GM21367 (cell line): ENCODE measurements around the gene TBX20.
"Not testable (repeated sequence)": the region's sequence is repeated elsewhere in the genome, so short reads cannot be mapped to it uniquely, and the experiment has no call there.

ENCODE experiments used
- ATAC-seq: cut with Tn5 transposase; IDR thresholded peaks from one replicate; pipeline ENCODE4 v1.9.1; 2021; ENCODE audit not compliant: unreplicated experiment

The TBX20 gene

DNA sequence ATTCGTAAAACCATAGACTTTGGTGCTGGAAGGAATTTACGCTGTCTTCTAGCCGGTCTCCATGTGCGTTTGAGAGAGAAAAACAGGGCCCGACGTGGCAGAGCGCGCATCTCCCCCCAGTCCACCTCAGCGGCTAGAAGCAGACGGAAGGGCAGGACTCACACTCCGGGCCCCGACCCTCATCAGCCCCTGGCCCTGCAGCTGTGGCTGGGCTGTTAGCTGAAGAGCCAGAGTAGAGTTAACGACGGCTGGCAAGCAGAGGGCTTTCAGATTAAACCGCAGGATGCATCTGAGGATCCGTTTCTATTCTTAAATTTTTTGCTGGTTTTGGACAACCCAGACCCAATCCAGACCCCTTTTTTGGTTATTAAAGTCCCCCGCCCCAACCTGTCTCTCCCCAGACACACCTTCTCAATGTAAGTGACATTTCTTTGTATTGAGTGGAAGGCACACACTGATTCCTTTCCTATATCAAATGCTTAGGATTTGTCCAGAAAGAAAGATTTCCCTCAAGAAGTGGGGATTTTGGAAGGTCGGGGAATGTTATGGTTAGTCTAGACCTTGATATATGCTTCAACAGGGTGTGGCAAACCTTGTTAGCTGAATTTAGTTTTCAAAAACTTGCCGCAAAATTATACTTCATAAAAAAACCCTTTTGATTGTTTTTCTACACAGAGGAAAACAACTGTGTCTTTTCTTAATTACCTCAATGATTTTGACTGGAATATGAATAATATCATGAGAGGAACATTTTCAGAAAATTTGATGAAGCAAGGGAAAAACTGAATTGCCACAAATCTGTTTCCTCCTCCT is 1.7 kb upstream of the TBX20 start:
- ATAC-seq = no peak

GRCh38 chr7:35254496-35255442 is 869 bp upstream of the TBX20 start:
- ATAC-seq = no peak

GRCh38 chr7:35253460-35253709 is 515 bp downstream of the TBX20 start:
- no peak for ATAC-seq

GRCh38 chr7:35252612-35253459 is 1.1 kb downstream of the TBX20 start:
- no peak for ATAC-seq

GRCh38 chr7:35251606-35252310 is 2.1 kb downstream of the TBX20 start:
- no peak for ATAC-seq

GRCh38 chr7:35250941-35251340 is 3.0 kb downstream of the TBX20 start:
- no peak for ATAC-seq

GRCh38 chr7:35250452-35250851 is 3.4 kb downstream of the TBX20 start:
- no peak for ATAC-seq

- ATAC-seq = no peak
Observed at GRCh38 chr7:35249537-35249907, 4.4 kb downstream of the TBX20 start.

DNA sequence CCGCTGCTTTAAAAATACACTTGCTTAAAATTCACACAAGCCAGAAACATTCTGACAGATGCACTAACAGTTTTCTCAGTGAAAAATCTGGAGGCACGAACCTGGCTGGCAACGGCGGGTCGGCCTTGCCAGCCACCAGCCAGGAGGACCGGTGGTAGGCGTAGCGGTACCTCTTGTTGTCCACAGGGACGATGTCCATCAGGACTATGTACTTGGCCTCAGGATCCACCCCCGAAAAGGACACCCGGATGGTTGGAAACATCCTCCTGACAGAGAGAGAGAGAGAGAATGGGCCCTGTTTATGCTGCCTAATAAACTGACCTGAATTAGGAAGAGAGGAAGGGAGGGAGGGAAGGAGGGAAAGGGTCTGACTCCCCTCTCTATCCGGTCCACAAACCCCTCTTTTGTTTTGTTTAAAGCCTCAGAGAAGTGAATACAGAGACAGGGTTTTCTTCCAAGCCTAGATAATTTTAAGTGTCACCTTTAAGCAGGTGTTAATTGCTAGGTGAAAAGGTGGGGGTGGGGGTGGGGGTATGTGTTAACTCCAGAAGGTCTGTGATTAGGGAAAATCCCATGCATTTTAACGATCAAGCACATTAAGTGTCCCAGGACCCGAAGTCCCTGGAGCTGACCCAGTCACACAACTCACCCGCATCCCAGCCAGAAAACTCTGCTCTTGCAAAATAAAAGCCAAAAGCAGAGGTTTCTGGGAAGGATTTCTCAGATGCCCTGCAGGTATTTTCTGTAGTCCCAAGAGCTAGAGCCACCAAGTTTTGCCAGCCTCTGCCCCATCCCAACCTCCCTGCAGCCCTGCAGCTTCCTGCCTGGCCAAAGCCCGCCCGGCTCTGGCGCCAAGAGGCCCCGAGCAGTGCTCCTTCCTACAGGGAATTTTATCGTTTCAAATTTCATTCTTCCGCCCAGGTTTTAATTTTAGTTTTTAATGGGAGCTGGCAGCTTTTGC is 5.0 kb downstream of the TBX20 start:
- no peak for ATAC-seq

DNA sequence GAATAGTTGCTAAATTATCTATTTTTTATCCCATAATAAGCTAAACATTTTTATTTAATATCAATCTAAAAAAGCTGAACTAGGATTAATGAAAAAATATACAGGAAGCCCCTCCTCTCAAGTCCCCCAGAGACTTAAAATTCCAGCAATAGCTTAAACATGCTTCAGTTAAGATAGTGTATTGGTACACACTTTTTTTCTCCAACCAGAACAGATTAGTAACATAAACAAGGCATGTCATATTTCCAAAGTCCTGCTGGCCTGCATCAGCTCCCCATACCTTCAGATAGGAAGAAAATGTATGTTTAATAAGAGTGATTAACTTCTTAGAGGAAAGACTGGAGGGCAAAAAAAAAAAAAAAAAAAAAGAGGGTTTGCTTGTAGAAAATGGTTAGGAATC is 7.1 kb downstream of the TBX20 start:
- ATAC-seq = no peak

DNA sequence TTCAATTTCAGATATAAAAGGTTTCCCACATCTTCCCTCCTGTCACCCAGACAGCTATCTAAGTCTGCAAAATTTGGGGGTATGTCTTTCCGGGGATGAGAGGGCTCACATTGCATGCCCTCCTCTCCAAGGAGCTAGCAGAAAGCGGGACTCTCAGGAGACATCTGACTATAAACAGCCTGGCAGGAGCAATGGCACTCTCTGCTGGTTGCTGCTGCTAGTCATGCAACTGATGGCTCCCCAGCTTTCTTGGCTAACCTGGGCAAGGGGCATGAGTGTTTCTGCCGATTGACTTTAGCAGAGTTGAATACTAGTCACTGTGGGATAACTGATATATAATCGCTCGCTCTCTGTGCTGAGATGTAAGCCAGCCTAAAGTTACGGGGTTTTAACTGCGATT is 12.0 kb downstream of the TBX20 start:
- no peak for ATAC-seq

DNA sequence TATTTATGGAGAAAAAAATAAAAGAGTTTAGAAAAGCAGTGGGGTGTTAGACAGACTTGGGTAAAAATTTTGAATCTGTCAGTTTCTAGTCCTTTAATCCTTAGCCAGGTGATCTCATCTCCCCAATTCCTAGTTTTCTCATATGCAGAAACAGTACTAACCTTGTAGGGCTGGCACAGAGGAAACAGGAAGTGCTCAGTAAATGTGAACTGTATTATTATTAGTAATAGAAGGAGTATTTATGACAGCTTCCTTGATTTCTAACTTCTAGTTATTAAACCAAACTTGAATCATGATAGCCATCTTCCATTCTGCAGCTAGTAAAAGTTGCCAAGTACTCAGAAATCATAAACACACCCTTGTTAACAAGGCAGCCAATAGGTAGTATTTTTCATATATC is 12.5 kb downstream of the TBX20 start:
- ATAC-seq = no peak

DNA sequence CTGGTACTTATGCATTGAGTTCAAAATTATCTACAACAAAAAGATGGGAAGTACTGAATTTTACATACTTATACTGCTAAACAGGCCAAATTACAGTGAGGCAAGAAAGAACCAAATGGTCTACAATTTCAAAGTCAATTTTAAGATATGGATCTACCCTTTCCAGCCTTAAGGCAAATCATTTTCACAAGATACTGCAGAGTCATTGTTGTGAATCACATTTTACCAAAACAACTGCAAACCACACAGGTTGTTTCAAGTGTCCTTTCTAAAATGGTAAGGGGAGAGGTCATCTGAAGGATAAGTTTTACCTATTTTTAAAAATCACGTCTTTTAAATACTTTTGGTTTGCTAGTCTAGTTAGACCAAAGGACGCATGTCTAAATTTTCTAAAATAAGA is 12.9 kb downstream of the TBX20 start:
- ATAC-seq = not testable (repeated sequence)

GRCh38 chr7:35238456-35238855 is 15.4 kb downstream of the TBX20 start:
- ATAC-seq = not testable (repeated sequence)

DNA sequence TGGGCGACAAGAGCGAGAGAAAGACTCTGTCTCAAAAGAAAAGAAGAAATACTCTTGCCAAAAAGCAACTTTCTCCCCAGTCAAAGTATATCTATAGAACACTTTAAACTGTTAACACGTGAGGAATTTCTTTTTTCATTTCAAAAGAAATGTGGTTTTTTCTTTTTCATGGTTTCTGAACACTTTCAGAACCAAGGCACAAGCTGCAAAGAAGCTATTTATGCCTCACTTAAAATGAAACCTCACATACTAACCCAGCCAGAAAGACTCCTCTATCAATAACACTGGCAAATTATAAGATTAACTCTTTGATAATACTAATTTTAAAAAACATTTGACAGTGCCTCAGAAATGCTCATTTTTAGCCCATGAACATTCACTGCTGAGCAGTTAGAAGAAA is 20.9 kb downstream of the TBX20 start:
- no peak for ATAC-seq

DNA sequence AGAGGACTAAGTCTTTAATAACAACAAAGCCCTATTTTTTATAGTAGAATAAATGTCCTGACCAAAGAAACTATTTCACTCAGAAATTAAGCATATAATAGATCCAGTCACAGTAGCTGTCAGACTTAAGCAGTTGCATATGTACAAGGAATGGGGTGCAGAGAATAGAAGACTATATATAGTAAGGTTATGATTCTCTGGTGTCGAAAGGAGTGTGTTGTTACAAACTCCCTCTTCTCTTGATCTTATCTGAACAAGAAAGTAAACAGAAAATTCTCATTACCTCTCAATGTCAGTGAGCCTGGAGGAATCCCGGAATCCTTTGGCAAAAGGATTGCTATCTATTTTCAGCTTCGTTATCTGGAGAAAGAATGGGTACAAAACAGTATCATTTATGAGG is 22.7 kb downstream of the TBX20 start:
- ATAC-seq = not testable (repeated sequence)

GRCh38 chr7:35229116-35229780 is 24.7 kb downstream of the TBX20 start:
- not testable (repeated sequence) for ATAC-seq

DNA sequence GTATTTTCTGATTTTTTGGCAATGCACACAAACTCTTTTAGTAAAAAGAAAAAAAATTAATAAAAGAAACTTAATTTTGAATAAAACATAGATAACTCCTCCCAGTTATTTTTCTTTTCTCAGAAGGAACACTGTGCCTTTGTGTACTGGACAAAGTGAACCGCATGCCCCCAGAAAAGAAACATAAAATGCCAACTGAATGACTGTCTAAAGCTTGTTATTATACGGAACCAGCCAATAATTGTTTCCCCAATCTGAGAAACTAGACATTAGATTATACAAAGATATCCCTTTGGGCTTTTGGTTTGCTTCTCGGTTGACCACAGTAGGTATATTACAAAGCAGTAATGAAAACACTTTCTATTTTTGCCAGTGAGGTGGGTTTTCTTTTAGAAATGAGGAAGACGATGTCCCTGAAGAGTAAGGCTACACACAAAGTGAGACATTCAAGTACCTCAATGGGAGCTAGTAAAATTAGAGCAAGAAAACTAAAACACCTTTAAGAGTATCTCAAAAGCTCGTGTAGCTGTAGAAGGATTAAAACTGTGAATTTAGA is 25.3 kb downstream of the TBX20 start:
- not testable (repeated sequence) for ATAC-seq

- ATAC-seq = not testable (repeated sequence)
Observed at GRCh38 chr7:35227438-35227837, 26.5 kb downstream of the TBX20 start.
